Inflammatory macrophage (primary cell): Measurements from ENCODE around the gene CSRP1.

Experiments used
- DNase-seq, 2 donors: peaks; one replicate each; pipeline ENCODE4 v3.0.0-alpha.2; 2020 to 2022

Gene CSRP1

GRCh38 chr1:201454608-201455007 lies 52.3 kb downstream of the CSRP1 start:
- no peak for DNase-seq

- DNase-seq = peak in 1 of 2 donors; percentile 67
Observed at GRCh38 chr1:201452866-201453265, 54.1 kb downstream of the CSRP1 start.

GRCh38 chr1:201450721-201451291 lies 56.1 kb downstream of the CSRP1 start:
- DNase-seq = peak; percentile 84 to 94

GRCh38 chr1:201448990-201449389 lies 57.9 kb downstream of the CSRP1 start:
- no peak for DNase-seq

GRCh38 chr1:201447903-201448871 lies 58.7 kb downstream of the CSRP1 start:
- peak; percentile 64 to 77 for DNase-seq

- DNase-seq = peak; percentile 37 to 59
Observed at GRCh38 chr1:201445310-201445709, 61.6 kb downstream of the CSRP1 start.

GRCh38 chr1:201444792-201445191 lies 62.1 kb downstream of the CSRP1 start:
- DNase-seq = peak; percentile 45 to 67

- DNase-seq = no peak
Observed at GRCh38 chr1:201443747-201444146, 63.2 kb downstream of the CSRP1 start.

GRCh38 chr1:201436969-201437368 lies 70.0 kb downstream of the CSRP1 start:
- DNase-seq = no peak

- no peak for DNase-seq
Observed at GRCh38 chr1:201436393-201436792, 70.5 kb downstream of the CSRP1 start.

- no peak for DNase-seq
Observed at GRCh38 chr1:201434266-201434665, 72.7 kb downstream of the CSRP1 start.

GRCh38 chr1:201433609-201434008 lies 73.3 kb downstream of the CSRP1 start:
- no peak for DNase-seq
